GM20431 (cell line): ENCODE results near the gene TSEN2.
"Not testable (repeated sequence)": the region's sequence is repeated elsewhere in the genome, so short reads cannot be mapped to it uniquely, and the experiment has no call there.

Experiments
- in situ Hi-C: fragments of 300-500 bp; cut with MseI, MboI; formaldehyde crosslinking; loops from one replicate; pipeline ENCODE4 v1.15.0; 2020; ENCODE audit warnings: low sequenced_read_pairs; ENCODE audit not compliant: unreplicated experiment

Gene TSEN2

DNA sequence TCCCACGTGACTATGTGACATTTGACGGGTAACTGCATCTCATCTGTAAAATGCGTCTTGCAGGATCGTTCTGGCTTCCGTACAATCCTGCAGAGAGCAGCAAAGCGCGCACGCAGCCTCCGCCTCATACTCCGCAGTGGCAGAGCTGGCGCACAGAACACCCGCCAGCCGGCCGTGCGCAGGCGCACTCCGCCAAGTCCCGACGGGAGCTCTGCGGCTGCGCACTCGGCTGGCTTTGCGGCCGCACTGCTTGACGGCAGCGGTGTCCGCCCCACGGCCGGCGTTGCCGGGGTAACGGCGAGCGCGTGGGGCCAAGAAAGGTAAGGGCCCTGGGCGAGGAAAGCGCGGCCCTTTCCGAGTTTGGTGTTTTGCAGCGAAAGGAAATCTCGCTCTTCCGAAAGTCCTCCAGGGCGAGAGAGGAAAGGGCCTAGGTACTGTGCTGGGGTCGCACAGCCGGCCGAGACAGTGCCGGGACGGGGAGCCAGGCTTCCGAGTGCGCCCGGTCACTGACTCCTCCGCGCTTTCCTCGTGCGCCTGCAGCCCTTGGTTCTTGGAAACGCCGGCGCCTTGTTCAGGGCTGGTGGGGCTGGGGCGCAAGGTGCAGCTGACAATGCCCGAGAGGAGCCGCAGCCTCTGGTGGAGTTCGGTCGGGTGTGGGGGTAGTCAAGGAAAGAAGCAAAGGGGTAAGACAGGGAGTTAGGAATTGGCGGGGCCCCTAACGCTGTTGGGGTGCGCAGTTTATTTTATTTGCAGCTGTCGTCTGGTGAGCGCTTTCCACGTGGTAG, at the start of gene TSEN2:
TSEN2 (plus strand) TSS at position 283 of the 785 bp plus-strand sequence. CDS start 5,321 bp downstream, outside the sequence.
- in situ Hi-C loops: no loop called here

DNA sequence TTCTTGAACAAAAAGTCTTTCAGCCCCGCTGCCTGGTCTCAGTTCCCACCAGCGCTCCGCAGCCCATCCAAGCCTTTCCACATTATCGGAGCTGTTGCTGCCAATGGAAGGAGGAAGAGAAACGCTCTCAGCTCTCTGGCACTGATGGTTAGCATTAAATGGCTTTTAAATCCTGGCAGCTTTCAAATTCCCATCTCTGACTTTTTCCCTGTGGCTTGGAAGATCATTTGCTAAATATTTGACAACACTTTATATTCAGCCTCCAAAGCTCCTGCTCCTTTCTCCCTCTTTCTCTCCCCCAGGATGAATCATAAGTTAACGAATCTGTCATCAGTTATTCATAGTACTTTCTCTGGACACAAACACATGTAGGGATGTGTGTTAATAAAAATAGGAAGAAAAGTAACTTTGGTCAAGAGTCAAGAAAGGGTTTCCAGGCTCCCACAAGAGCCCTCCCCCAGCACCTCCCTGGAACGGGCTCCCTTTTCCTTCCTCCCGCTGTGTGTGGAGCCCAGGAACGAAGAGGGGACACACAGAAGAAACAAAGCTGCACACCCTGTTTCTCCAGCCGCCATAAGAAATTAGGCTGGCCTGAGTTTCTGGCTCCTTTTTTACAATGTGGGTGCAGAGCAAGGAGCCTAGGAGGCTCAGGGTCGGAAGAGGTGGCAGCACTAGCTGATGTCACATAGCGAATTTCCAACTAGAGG, 47.6 kb upstream of the TSEN2 start:
- in situ Hi-C loops: no loop called here

DNA sequence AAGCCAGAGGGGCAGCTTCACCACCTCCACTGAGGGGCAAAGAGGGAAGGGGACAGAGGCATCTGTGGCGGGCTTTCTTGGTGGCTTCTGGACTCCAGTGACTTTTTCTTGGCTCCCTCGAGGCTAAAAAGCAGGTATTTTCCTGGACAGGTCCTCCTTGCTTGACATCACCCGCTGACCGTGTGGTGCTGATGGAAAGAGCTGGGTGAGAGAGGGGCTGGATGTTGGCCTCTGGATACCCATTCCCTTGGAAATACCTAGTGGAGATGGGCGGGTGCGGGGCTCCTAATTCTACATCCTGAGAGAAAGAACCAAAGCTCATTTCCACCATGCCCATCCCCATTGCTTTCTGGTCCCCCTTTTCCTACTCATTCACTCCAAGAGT, 47.1 kb upstream of the TSEN2 start:
- in situ Hi-C loops: no loop called here

DNA sequence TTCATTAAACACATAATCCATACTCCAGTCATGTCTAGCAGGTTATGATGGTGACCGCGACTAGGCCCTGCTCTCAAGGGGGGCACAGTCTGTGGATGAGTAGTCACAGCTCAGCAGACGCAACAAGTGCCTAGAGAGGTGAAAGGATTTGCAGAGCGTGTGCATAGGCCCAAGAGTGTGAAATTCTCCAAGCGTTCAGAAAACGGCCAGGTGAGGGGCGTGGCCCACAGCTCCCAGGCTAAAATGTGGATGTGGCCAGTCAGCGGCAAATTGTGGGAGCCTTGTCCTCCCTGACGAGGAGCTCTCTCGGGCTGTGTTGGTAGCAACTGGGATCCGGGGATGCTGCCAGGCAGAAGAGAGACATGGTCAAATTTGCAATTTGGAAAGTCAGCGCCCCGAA, 46.4 kb upstream of the TSEN2 start:
- in situ Hi-C loops: no loop called here

DNA sequence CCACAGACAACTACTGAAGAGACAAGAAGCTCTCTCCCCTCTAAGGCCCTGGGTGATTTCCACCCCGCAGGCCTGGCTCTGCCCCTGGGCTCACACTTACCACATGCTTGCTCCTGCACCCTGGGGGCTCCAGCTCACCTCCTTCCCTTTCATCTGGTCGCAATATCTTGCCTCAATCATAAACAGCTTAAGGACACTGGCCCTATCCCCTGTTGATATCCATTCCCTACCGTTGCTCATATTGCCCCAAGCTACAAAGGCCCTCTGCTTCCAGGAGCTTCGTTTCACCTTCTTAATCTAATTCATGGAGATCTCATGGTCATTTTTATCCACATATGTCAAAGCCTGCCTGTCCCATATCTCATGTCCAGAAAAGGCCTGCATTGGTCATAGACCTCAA, 46.0 kb upstream of the TSEN2 start:
- in situ Hi-C loops: no loop called here

DNA sequence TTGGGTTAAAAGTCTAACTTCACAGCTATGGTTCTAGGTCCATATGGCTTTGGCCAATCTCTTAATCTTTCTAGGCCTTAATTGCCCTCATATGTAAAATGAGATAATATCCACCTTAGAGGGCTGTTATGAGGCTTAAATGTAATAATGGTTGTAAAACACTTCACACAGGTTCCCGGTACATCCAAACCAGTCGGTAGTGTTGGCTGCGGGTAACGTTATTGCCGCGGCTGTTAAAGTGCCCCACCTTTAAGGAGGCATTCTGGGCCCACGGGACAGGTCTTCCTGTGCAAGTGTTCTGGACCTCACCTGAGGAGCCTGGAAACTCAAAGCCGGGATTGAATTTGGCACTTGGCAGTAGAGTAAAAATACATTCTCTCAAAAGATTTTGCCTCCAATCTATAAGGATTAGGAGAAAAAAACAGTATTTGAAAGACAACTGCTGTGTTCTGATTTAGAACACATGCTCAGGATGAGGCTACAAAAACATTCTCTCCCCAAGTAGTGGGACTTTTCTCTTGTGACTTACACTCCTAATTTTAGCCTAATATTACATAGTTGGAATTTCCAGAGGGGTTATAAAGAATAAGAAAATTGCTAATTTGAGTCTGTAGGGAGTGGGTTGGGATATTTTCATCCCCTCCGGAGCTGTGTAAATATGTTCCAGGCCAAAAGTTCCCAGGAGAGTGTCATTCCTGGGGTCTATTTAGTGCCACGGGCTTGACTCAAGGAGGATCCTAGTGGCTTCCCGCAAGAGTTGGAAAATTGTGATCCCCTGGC, 44.9 kb upstream of the TSEN2 start:
- in situ Hi-C loops: no loop called here

DNA sequence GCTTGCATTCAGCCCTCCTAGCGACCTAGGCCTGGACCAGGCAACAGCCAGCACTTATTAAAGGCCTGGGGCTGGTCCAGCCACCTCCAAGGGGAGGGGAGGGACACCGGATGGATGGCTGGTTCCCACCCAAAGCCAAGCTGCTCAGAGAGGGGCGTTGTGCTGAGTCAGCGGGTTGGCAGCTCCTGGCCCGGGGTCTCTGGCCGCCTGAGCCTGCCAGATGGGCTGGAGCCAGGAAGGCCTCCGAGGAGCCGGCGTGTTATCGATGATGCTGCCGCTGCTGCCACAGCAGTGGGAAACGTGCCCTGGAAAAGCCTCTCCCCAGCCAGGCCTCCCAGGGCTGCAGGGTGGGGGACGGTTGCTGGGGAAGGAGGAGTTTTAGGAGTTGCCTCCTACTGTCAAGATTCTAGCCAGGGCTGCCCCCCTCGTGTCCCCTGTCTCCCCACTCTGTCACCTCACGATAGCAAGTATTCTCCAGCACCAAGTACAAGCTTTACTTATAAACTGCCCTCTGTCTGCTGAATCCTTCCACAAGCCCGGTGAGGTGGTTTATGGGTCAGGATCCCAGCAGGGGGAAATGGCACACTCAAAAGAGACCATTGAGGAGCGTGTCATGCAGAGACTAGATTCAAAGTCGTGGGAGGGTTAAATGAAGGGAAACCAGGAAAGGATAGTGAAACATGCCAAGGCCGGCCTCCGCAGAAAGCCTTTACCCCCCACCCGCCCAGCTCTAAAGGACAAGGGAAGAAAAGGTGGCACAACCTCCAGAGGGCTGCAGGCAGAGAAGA, 43.2 kb upstream of the TSEN2 start:
- in situ Hi-C loops: no loop called here

DNA sequence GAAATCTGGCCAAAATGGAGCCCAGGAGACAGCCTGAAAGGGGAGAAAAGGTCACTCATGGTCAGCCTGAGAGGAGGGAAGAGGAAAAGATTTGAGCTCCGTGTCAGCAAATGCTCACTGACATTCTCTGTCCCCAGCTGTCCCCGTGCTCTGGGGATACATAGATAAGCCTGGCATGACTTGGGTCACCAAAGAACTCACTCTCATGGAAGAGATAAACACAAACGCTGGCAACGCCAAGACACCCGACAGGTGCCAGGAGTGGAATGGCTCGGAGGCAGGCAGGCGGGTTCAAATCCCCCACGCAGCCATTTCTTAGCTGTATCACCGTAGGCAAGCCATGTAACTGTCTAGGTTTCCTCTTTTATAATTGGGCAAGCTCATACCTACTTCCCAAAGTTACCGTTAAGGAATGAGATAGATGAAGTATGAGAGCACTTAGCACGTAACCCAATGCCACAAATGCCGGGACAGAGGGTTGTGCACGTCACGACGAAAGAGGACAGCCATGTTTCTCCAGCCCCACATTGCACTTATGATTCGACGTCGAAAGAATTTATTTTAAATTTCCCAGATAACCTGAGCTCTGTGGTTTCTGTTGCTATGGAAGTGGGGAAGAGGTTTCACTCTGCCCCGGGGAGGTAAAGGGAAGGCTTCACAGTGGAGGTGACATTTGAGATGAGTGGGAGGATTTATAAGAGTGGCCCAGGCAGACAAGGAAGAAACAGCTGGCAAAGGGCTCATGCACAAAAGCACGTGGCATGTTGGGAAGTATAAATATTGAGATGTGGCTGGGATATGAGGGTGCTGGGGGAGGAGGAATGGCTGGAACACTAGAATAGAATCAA, 41.4 kb upstream of the TSEN2 start:
- in situ Hi-C loops: no loop called here

DNA sequence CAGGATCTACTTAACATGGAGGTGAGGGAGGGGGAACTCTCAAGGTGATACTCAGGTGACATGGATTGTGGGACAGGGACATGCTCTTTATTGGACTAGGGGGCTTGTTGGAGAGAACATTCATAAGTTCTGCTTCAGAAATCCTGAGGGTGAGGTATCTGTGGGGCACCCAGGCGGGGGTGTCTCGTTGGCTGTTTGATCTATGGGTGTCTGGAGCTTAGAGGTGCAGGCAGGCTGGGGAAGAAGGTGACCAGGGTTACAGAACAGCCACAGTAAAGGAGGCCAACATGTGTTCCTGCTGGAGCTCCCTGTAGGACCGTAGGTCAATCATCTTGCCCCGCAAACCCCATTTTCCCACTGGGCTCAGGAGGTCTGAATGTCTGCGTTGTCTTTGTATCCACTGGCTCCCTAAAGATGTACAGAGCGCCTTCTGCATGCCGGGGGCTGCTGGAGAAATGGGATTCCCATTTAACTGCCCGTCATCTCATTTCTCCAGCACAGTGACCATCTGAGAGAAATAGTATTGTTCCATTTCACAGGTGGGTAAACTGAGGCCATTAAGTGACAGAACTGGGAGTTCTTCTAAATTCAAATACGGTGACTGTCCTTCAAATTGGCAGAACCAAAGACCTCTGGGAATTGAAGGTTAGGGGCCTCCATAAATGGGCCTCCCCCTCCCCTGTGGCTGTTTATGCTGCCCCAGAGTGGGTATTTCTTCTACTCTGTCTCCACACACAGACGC, 40.3 kb upstream of the TSEN2 start:
- in situ Hi-C loops: no loop called here

DNA sequence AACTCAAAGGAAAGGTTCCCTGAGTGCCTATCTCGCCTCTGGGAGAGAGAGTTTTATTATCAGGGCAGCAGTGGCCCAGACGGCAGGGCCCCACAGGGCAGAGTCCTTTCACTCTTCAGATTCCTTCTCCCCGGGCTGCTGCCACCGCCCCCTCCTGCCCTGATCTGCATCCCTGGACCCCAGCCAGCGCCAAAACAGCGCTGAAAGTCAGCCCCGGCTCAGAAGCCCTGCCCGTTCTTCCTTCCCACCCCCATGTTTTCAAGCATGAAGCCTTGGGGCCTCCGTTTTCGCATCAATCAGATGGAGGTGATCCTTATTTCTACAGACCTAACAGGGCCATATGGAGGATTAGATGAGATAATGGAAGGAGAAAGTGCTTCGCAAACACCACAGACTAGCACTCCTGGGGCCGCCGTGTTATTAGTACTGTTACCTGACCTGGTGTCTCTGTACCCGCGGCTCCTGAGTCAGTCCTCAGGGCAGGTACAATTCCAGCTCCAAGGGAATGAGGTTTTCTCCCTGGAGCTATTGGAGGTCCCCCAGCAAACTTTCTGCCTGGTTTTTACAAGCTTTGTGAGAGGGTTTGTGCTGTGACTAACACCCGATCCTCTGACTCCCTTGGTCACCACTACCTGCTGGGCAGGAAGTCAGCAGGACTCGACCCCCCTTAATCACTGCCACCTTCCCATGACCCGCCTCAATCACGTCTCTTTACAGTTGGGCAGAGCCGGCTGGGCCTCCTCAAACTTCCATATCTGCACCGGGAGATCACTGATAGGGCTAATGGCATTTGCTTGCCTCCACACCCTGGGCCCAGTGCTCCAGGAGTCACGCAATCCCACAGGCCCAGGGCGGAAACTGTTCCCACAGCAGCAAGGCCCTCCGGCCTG, 39.5 kb upstream of the TSEN2 start:
- in situ Hi-C loops: no loop called here

DNA sequence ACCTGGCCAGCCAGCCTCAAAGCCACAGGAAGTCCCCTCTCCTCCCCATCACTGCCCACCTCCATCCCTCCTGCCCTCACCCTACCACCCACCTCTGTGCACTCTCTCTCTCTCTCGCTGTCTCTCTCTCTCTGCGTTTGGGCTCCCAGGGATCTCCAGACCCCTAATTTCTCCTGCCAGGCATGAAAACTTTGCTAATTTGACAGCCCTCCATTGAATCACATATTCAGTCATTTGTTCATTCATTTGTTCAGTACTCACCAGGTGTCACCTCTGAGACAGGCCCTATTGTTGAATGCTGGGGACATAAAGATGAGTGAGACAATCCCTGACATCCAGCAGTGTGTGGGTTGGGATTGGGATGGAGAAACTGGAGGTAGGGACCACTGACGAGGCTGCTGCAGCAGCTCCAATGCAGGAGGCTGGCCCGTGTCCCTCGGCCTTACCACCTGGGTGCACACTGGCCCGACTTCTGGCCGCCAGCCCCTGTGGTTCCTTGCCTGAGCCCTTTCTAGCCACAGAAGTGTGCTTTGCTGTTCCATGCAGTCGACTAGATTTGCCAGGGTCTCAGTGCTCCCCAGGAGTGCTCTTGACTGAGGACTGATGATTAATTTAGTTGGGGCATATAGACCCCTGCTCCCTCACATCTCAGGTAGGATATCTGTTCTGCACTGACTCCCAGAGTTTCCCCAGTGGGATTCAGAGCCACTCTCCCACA, 38.6 kb upstream of the TSEN2 start:
- in situ Hi-C loops: no loop called here

DNA sequence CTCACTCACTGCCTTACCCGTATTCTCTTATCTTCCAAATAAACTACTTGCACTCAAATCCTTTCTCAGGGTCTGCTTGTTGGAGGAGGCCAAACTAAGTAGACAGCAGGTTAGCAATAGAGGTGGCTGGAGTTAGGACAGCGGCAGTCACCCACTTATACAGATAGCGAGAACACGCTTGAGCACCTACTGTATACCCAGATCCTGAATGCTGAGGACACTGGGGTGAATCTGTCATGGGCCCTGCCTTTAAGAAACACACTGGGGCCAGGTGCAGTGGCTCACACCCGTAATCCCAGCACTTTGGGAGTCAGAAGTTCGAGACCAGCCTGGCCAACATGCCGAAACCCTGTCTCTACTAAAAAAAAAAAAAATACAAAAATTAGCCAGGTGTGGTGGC, 38.0 kb upstream of the TSEN2 start:
- in situ Hi-C loops: no loop called here

DNA sequence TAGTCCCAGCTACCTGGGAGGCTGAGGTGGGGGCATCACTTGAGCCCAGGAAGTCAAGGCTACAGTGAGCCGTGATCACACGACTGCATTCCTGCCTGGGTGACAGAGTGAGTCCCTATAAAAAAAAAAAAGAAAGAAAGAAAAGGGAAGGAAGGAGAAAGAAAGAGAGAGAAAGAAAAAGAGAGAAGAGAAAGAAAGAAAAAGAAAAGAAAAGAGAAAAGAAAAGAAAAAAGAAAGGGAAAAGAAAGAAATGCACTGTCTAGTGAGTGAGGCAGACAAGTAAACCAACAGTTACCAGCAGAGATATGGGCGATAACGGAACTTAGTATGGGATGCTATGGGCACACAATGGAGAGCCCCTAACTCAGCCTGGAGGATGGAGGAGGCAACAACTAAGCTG, 37.2 kb upstream of the TSEN2 start:
- in situ Hi-C loops: no loop called here

DNA sequence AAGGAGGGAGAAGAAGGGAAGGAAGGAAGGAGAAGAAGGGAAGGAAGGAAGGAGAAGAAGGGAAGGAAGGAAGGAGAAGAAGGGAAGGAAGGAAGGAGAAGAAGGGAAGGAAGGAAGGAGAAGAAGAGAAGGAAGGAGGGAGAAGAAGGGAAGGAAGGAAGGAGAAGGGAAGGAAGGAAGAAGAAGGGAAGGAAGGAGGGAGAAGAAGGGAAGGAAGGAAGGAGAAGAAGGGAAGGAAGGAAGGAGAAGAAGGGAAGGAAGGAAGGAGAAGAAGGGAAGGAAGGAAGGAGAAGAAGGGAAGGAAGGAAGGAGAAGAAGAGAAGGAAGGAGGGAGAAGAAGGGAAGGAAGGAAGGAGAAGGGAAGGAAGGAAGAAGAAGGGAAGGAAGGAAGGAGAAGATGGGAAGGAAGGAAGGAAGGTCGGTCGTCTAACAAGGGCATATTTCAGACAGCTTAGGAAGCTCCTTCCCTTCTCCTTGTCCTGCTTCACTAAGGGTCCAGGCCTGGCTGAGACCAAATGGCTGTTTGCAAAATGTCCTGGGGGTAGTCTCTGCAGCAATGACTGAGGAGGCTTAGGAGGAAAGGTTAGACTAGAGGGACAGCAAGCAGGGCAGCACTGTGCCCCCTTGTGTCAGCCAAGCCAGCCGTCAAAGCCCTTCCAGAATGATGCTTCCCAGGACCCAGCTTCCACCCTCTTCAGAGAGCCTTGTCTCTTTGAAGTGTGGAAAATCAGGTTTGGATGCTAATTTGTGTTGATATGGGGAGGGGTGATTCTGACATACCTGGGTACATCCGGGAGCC, 35.7 kb upstream of the TSEN2 start:
- in situ Hi-C loops: not testable (repeated sequence)

DNA sequence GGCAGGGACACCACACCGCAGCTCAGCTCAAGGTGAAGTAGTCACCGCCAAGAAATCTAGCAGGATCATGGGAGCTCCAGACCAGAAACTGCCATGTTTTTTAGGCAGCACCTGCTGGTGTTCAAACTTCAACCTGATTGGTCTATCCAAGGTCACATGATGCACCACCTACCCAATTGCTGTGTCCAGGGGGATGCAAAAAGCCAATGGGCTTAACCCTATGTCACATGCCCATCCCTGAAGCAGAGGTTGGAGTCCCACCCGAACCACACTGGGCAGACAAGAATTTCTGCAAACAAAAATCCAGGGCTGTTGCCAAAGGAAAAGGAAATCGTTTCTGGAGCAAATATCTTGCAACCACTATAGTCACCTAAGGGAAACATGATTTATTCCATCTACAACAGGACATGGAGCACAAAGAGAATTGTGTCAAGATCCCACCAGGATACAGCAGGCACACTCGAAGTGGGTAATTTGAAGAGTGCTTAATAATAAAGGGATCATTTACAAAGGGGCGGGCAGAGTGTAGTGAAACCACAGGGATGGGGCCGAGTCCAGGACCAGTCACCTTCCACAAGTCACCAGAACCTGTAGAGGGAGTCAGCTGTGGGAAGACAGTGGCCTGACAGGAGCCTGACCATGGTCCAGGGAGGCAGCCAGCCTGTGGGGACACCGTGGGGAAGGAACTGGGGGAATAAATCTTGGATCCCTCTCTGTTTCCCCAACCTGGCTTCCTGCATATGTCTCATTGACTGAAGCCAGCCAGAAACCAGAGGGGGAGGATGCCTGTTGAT, 34.2 kb upstream of the TSEN2 start:
- in situ Hi-C loops: no loop called here

DNA sequence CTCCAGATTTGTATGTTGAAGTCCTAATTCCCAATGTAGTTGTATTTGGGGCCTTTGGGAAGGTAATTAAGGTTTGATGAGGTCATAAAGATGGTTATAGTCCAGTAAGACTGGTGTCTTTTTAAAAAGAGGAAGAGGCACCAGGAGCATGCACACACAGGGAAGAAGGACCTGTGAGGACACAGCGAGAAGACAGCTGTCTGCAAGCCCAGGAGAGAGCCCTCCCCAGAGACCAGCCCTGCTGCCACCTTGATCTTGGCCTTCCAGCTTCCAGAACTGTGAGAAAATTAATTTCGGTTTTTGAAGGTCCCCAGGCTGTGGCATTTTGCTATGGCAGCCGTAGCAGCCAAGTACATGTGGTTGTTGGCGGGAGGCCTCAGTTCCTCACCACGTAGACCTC, 32.8 kb upstream of the TSEN2 start:
- in situ Hi-C loops: no loop called here
